Mammary epithelial cell (primary cell): ENCODE data around the gene GRPEL1.

Source experiments
- CTCF ChIP-seq, 2 donors: IDR thresholded peaks in 1 of 2; conservative IDR thresholded peaks in 1 of 2; 2 replicates each; pipeline ENCODE4 v1.5.1; 2011 to 2012; ENCODE audit warnings: inconsistent platforms in 2 of 2, low read length in 2 of 2, mild to moderate bottlenecking in 2 of 2, control low read depth in 1 of 2, low read depth in 1 of 2; ENCODE audit not compliant: insufficient read depth in 1 of 2; ENCODE audit errors: extremely low read depth in 1 of 2
- EZH2 ChIP-seq: IDR thresholded peaks from 2 replicates; pipeline ENCODE4 v1.6.1; 2012; ENCODE audit warnings: low read length, inconsistent platforms, borderline replicate concordance

GRCh38 chr4:7074426-7074825 is 6.6 kb upstream of the GRPEL1 start:
- TF ChIP-seq CTCF (conservative IDR thresholded peaks at IDR 0.05 in 1 of 2, IDR thresholded peaks at IDR 0.05 in 1 of 2; ENCODE audit: extremely low read depth in 1 of 2, insufficient read depth in 1 of 2, low read depth in 1 of 2, low read length in 2 of 2) (no peak), EZH2 (no peak)
